Cortex of kidney (tissue), 1 donor: ENCODE results near the gene RAB11A.
"Not testable (repeated sequence)": the region's sequence is repeated elsewhere in the genome, so short reads cannot be mapped to it uniquely, and the experiment has no call there.

ENCODE experiments used
- DNase-seq: peaks from one replicate; lab custom pipeline; 2025; lab: John Stamatoyannopoulos, UW

RAB11A gene

GRCh38 chr15:65845826-65846519 lies 23.3 kb upstream of the RAB11A start:
- DNase-seq, result no peak

DNA sequence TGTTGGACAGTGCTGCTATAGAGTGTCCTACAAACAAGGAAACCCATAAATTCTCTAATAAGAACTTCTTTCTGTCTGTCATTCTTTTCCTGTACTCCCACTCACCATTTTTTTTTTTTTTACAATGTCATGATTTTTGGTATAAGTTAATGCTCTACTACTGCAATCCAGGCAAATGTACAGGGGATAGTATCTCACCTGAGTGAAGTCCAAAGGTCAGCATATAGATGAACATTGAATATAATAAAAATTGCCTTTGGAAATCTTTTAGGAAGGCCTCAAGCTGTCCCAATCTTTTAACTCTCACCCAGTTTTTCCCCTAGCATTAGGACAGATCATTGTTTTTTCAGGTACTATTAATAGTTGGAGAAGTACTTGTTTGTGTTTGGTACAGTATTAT lies 21.3 kb upstream of the RAB11A start:
- DNase-seq, result no peak

DNA sequence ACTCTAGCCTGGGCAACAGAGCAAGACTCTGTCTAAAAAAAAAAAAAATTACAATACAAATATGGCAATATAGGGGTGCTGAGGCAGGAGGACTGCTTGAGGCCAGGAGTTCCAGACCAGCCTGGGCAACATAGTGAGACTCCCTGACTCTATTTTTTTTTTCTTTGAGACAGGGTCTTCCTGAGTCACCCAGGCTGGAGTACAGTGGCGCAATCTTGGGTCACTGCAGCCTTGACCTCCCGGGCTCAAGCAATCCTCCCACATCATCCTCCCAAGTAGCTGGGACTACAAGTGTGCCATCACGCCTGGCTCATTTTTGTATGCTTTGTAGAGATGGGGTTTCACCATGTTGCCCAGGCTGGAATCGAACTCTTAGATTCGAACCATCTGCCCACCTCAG lies 17.3 kb upstream of the RAB11A start:
- DNase-seq, result no peak

DNA sequence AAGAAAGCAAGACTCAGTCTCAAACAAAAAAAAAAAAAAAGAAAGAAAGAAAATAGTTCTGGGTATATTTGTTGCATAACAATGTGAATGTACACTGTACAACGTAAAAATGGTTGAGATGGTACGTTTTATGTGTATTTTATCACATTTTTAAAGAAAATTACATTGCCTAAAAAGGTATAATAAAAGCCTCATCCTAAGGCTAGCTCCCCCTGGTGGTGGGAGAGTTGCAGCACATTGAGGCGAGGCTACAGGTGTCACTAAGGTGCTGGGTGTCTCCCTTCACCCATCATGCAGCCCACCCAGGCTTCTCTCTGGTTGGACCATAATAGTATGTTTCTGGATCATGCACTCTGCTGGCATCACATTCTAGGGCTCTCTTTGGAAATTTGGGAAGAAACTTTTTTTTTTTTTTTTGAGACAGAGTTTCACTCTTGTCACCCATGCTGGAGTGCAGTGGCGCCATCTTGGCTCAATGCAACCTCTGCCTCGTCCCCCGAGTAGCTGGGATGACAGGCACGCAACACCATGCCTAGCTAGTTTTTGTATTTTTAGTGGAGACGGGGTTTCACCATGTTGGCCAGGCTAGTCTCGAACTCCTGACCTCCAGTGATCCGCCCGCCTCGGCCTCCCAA lies 12.4 kb upstream of the RAB11A start:
- no peak for DNase-seq

- DNase-seq, result no peak
Observed at GRCh38 chr15:65857718-65858402, 11.4 kb upstream of the RAB11A start.

DNA sequence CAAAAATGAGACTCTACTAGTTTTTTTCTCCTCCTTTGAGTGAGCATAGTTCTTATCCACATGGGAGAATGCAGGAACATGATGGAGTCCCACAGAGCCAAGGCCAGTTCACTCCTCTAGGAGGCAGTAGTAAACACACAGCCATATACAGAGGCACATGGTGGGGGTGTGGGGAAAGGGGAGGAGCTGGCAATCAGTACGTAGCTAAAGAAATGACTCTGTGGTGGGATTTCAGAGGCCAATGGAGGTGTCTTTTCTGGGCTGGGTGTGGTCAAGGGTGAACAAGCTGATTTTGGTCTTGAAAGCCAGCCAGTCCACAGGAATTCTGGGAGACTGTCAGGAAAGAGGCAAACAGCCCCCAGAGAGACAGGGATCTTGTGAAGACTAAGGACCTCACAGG lies 6.6 kb upstream of the RAB11A start:
- DNase-seq, result no peak

DNA sequence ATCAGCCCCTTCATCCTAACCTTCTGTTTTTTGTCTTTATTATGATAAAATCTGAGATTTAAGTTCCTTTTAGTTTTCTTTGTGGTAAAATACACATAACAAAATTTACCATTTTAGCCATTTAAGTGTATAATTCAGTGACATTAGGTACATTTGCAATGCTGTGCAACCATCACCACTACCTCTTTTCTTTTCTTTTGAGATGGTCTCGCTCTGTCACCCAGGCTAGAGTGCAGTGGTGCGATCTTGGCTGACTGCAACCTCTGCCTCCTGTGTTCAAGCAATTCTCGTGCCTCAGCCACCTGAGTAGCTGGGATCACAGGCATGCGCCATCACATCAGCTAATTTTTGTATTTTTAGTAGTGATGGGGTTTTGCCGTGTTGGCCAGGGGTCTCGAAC lies 6.2 kb upstream of the RAB11A start:
- DNase-seq, result no peak

DNA sequence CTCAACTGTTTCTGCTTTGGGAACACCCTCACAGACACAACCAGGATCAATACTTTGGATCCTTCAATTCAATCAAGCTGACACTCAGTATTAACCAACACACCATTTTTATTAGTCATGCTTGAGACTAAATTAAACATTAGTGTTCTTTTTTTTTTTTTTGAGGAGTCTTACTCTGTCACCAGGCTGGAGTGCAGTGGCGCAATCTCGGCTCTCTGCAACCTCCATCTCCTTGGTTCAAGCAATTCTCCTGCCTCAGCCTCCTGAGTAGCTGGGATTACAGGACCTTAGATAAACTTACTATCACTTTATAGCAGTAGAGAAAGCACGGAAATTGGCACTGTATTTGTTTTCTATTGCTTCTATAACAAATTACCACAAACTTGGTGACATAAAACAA lies 2.0 kb upstream of the RAB11A start:
- no peak for DNase-seq

DNA sequence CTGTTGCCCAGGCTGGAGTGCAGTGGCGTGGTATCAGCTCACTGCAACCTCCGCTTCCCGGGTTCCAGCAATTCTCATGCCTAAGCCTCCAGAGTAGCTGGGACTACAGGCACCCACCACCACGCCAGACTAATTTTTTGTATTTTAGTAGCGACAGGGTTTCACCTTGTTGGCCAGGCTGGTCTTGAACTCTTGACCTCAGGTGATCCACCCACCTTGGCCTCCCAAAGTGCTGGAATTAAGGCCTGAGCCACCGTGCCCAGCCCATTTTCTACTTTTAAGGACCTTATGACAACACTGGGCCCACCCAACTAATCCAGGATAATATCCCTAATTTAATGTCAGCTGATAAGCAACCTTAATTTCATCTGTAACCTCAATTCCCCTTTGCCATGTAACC lies 1.4 kb upstream of the RAB11A start:
- not testable (repeated sequence) for DNase-seq

GRCh38 chr15:65868546-65869125 lies 655 bp upstream of the RAB11A start:
- no peak for DNase-seq

GRCh38 chr15:65869954-65870871 lies 922 bp downstream of the RAB11A start:
- DNase-seq, result no peak

- no peak for DNase-seq
Observed at GRCh38 chr15:65870889-65871533, 1.7 kb downstream of the RAB11A start.

GRCh38 chr15:65871886-65872285 lies 2.6 kb downstream of the RAB11A start:
- not testable (repeated sequence) for DNase-seq

- not testable (repeated sequence) for DNase-seq
Observed at GRCh38 chr15:65872596-65872995, 3.3 kb downstream of the RAB11A start.

GRCh38 chr15:65873256-65873655 lies 4.0 kb downstream of the RAB11A start:
- DNase-seq, result no peak

GRCh38 chr15:65875458-65875857 lies 6.2 kb downstream of the RAB11A start:
- no peak for DNase-seq

DNA sequence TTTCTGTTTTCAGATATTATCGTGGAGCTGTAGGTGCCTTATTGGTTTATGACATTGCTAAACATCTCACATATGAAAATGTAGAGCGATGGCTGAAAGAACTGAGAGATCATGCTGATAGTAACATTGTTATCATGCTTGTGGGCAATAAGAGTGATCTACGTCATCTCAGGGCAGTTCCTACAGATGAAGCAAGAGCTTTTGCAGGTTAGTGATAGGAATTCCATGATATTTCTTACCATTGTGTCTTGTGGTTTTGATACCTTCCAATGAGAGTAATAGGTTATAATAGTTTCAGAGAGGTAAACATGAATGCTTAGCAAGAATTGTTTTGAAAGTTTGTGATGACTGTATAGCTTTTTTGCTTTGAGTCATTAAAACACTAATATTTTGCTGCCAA lies 8.5 kb downstream of the RAB11A start:
- no peak for DNase-seq

DNA sequence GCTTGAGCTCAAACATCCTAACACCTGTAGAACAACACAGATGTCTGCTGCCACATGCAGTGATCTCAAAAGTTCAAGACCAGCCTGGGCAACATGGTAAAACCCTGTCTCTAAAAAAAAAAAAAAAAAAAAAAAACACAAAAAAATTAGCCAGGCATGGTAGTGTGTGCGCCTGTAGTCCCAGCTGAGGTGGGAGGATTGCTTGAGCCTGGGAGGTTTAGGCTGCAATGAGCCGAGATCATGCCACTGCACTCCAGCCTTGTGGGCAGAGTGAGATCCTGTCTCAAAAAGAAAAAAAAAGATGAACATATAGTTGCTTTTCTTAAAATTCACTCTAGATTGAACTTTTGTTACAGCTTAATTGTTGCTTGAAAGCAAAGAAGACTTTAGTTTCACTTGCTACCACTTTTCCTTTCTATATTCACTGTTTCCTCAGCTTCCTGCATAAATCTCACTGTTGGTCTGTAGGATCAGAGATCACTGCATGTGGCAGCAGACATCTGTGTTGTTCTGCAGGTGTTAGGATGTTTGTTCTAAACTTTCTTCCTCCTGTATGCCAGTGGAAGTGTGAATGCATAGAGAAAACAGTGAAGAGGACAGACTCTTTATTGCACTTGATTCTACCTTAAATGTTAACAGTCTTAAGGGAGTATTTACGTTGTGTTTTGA lies 12.6 kb downstream of the RAB11A start:
- no peak for DNase-seq

- no peak for DNase-seq
Observed at GRCh38 chr15:65883571-65883970, 14.3 kb downstream of the RAB11A start.

- no peak for DNase-seq
Observed at GRCh38 chr15:65884511-65884910, 15.2 kb downstream of the RAB11A start.
